CD4-positive, CD25-positive, alpha-beta regulatory T cell (primary cell): ENCODE results near the gene CHMP5. TPM values are rescaled to one million over a fixed set of nuclear protein-coding genes. Genes with fewer than 3 reads are reported as not detected.

Source experiments
- ATAC-seq, 2 donors: fragments of 150-1000 bp; cut with Tn5 transposase; one replicate each; pipeline ENCODE4 v1.10.0; 2021; ENCODE audit warnings: low read depth in 2 of 2, moderate number of reproducible peaks in 2 of 2, moderate library complexity in 1 of 2
- DNase-seq, 3 donors: peaks; one replicate each; pipeline versions ENCODE4 v3.0.0 to v3.0.0-alpha.2; 2012 to 2022; ENCODE audit warnings: mixed read lengths in 1 of 3
- H3K27ac ChIP-seq: one replicate; pipeline ENCODE4 v1.7.0; 2013; ENCODE audit warnings: mild to moderate bottlenecking, low read length; ENCODE audit not compliant: insufficient read depth, poor library complexity, severe bottlenecking
- H3K27me3 ChIP-seq: one replicate; pipeline ENCODE4 v1.7.0; 2013; ENCODE audit warnings: low read length; ENCODE audit not compliant: control insufficient read depth, insufficient read depth
- H3K36me3 ChIP-seq: one replicate; pipeline ENCODE4 v1.7.0; 2013; ENCODE audit warnings: mild to moderate bottlenecking, low read length, moderate library complexity; ENCODE audit not compliant: control insufficient read depth, insufficient read depth
- H3K4me1 ChIP-seq: 2 replicates; pipeline ENCODE4 v1.7.0; 2013; ENCODE audit warnings: mild to moderate bottlenecking, low read length; ENCODE audit not compliant: insufficient read depth, control insufficient read depth, poor library complexity, severe bottlenecking
- H3K4me3 ChIP-seq: one replicate; pipeline ENCODE4 v1.7.0; 2013; ENCODE audit warnings: low read depth, mild to moderate bottlenecking, low read length, moderate library complexity
- H3K9me3 ChIP-seq, 2 experiments: 1 replicate in 1 of 2; 2 replicates in 1 of 2; pipeline ENCODE4 v1.7.0; 2013; ENCODE audit warnings: low read length in 2 of 2, mild to moderate bottlenecking in 1 of 2, moderate library complexity in 1 of 2; ENCODE audit not compliant: control insufficient read depth in 2 of 2
- H3K27ac Mint-ChIP-seq, 3 donors: one replicate each; pipeline ENCODE4 v1.8.0; 2020 to 2022; ENCODE audit warnings: mild to moderate bottlenecking in 3 of 3, mixed read lengths in 3 of 3, moderate library complexity in 2 of 3
- H3K27me3 Mint-ChIP-seq: one replicate; pipeline ENCODE4 v1.8.0; 2022; ENCODE audit warnings: mild to moderate bottlenecking, mixed read lengths
- H3K36me3 Mint-ChIP-seq: one replicate; pipeline ENCODE4 v1.8.0; 2020; ENCODE audit warnings: mixed read lengths
- H3K4me1 Mint-ChIP-seq, 4 donors: one replicate each; pipeline ENCODE4 v1.8.0; 2020 to 2022; ENCODE audit warnings: mixed read lengths in 4 of 4, mild to moderate bottlenecking in 1 of 4
- H3K4me3 Mint-ChIP-seq, 4 donors: one replicate each; pipeline ENCODE4 v1.8.0; 2020 to 2022; ENCODE audit warnings: mild to moderate bottlenecking in 4 of 4, mixed read lengths in 4 of 4, moderate library complexity in 3 of 4
- H3K9me3 Mint-ChIP-seq, 7 donors: one replicate each; pipeline ENCODE4 v1.8.0; 2020 to 2022; ENCODE audit warnings: mixed read lengths in 7 of 7, mild to moderate bottlenecking in 3 of 7, moderate library complexity in 2 of 7
- polyA plus RNA-seq, 4 donors: library from polyadenylated mRNA; unstranded; fragments of 300-500 nt; fragmentation: Illumina TruSeq; gene quantifications; one replicate each; pipeline ENCODE4 v1.2.3, GENCODE V29; 2021
- total RNA-seq: library from RNA; stranded (reverse); gene quantifications from one replicate; pipeline ENCODE4 v1.2.3, GENCODE V29; 2022

The CHMP5 gene
- total RNA-seq: 25.5 TPM
- polyA plus RNA-seq: 10 to 100 TPM; 48.6 to 58.3 (median 56.7) TPM

DNA sequence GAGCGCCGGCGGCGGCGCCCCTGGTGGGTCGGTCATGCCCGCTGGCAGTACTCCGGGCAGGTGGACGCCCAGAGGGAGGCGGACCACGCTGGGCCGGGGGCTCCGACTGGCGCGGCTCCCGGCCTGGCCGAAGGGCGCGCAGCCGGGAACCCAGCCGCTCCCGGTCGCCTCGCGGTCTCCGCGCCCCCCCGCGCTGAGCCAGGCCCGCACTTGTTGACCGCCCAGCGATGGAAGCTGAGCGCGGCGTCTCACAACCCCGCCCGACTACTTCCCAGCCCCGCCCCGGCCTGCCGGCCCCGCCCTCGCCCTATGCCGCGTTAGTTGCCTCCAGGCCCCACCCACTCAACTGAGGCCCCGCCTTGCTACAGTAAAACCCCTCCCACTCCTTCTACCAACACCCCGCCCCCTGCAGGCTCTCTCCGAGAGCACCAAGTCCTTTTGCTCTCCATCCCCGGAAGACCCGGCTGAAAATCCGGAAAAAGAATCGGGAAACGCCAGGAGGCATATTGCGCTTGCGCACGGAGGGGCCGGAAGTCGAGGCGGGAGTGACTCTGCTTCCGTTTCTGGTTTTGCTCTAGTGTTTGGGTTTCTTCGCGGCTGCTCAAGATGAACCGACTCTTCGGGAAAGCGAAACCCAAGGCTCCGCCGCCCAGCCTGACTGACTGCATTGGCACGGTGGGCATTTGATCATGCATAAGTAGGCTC, at the start of gene CHMP5, which contains the start of gene BAG1:
Gene CHMP5 (plus strand): TSS at position 577 of the 705 bp plus-strand sequence. CDS start 30 bp downstream, at position 607.
Gene BAG1 (minus strand): TSS at position 236 of the 705 bp plus-strand sequence.
- H3K9me3 ChIP-seq: no peaks in the 10 kb centered on the region
- no peaks in the 10 kb centered on the region for H3K27me3 ChIP-seq
- H3K4me3 ChIP-seq: peak within 1 kb of the TSS; percentile 93
- DNase-seq (peak; percentile 99 to 100 (median 100)), ATAC-seq (peak; percentile 92 to 94)
- H3K36me3 Mint-ChIP-seq: peaks cover 25% of the 10 kb centered on the region
- H3K9me3 Mint-ChIP-seq: no peaks in the 10 kb centered on the region
- peaks cover 48% of the 10 kb centered on the region for H3K36me3 ChIP-seq
- H3K4me3 Mint-ChIP-seq: peak within 1 kb of the TSS; percentile 93 to 99 (median 97)
- no peaks in the 10 kb centered on the region for H3K27me3 Mint-ChIP-seq
- peaks cover 19 to 71% (median 42%) of the 10 kb centered on the region in 4 donors for H3K4me1 Mint-ChIP-seq
- peak within 1 kb of the TSS; percentile 88 for H3K27ac ChIP-seq
- H3K4me1 ChIP-seq: peaks cover 37% of the 10 kb centered on the region
- peak within 1 kb of the TSS; percentile 94 to 99 (median 97) for H3K27ac Mint-ChIP-seq

DNA sequence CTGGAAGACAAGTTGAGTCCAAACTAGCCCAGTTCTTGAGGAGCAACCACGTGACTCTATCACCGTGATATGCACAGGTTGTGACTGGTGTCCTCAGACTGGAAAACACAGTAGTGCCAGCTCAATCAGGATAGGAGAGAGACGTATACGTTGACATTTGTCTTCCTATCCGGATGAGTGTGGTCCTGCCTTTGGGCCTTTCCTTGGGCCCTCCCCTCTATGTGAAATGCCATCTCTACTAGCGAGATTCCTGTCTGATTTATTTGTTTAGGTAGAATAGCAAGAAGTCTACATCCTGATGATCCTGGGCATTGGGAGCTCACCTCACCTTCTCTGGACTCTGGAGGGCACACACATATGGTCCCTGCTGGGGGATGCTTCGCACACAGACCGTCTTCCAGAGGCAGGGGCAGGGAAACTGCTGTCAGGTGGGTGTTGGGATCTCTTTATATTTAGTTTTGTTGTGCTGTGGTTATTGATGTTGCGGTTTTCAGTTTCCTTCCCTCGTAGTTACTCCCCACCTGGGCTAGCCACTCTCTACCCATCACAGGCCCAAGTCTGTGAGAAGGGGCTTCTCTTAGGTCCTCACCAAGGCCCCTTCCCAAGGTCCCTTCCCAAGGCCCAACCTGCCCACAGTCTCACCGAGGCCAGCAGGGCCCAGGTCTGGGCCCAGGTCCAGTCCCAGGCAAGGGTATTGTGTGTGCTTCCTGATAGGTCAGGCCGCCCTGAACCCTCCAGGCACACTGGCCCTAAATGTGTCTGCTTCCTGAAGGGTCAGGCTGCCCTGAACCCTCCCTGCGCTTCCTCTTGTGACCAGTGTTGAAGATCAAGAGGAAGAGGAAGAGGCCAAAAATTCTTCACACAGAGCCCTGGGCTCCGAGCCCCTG, 43.9 kb upstream of the CHMP5 start:
- peak overlapping the region in 1 of 3 donors; percentile 59 for H3K27ac Mint-ChIP-seq
- H3K4me1 ChIP-seq: no peaks in the 10 kb centered on the region
- H3K4me1 Mint-ChIP-seq: peaks cover 0 to 9% (median 7%) of the 10 kb centered on the region in 4 donors
- H3K27ac ChIP-seq: no peak overlapping the region
- H3K9me3 ChIP-seq: no peaks in the 10 kb centered on the region
- H3K9me3 Mint-ChIP-seq: no peaks in the 10 kb centered on the region
- H3K36me3 Mint-ChIP-seq: no peaks in the 10 kb centered on the region
- H3K27me3 Mint-ChIP-seq: peaks cover 18% of the 10 kb centered on the region
- H3K4me3 Mint-ChIP-seq: no peak overlapping the region
- ATAC-seq: no peak
- no peak overlapping the region for H3K4me3 ChIP-seq
- DNase-seq: no peak
- peaks cover 2% of the 10 kb centered on the region for H3K27me3 ChIP-seq
- no peaks in the 10 kb centered on the region for H3K36me3 ChIP-seq

DNA sequence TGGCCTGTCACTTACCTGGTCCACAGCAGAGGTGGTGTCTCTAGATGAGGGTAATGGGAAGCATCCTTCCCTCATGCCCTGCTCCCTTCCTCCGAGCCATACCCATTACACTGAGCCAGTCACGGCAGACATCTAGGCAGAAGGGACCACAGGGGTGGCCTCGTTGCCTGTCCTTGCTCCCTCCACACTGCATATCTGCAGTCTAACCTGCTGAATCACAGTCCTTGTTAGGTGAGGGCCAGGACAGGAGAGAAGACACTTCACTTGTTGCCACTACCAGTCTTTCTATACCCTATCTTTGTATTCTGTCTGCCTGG, 43.3 kb upstream of the CHMP5 start:
- H3K4me1 ChIP-seq: no peaks in the 10 kb centered on the region
- ATAC-seq: no peak
- H3K27me3 ChIP-seq: peaks cover 2% of the 10 kb centered on the region
- Mint-ChIP-seq H3K27ac (no peak overlapping the region), H3K36me3 (no peaks in the 10 kb centered on the region), H3K9me3 (no peaks in the 10 kb centered on the region), H3K4me3 (no peak overlapping the region), H3K27me3 (peaks cover 20% of the 10 kb centered on the region), H3K4me1 (peaks cover 0 to 11% (median 9%) of the 10 kb centered on the region in 4 donors)
- no peak overlapping the region for H3K4me3 ChIP-seq
- H3K9me3 ChIP-seq: no peaks in the 10 kb centered on the region
- DNase-seq: no peak
- no peaks in the 10 kb centered on the region for H3K36me3 ChIP-seq
- H3K27ac ChIP-seq: no peak overlapping the region

DNA sequence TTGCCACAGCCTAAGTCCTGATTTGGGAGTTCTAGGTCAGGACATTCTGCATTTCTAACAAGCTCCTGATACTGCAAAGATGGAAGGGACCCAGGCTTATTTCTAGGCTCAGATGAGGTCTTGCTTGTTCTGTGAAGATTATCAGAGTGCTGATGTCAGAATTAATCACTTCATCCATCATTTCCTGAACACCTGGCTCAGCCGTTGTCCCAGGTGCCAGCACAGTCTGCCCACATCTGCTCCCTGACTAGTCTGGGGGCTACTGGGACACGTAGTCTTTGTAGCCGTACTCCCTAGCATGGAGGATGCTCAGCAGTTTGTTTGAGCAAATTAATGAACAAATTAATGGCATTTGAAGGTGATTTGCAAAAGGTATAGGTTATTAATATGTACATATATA, 42.8 kb upstream of the CHMP5 start:
- Mint-ChIP-seq H3K27me3 (peaks cover 20% of the 10 kb centered on the region), H3K4me3 (no peak overlapping the region), H3K27ac (no peak overlapping the region), H3K4me1 (peaks cover 0 to 11% (median 9%) of the 10 kb centered on the region in 4 donors), H3K9me3 (no peaks in the 10 kb centered on the region), H3K36me3 (no peaks in the 10 kb centered on the region)
- H3K4me1 ChIP-seq: no peaks in the 10 kb centered on the region
- H3K27me3 ChIP-seq: peaks cover 2% of the 10 kb centered on the region
- DNase-seq: no peak
- no peaks in the 10 kb centered on the region for H3K36me3 ChIP-seq
- ATAC-seq: no peak
- no peak overlapping the region for H3K27ac ChIP-seq
- H3K4me3 ChIP-seq: no peak overlapping the region
- no peaks in the 10 kb centered on the region for H3K9me3 ChIP-seq

DNA sequence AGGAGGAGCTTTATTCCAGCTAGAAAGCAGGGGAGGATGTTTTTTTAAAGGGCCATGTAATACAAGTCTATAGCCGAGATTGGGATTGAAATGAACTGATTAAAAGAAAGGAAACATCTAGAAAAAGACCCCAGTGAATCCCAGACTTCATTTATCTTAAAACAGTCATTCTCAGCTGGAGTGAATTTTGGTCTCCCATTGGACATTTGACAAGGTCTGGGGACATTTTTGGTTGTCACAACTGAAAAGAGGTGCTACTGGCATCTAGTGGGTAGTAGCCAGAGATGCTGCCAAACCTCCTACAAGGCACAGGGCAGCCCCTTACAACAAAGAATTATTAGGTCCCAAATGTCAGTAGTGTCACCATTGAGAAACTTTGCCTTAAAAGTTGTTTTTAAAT, 41.2 kb upstream of the CHMP5 start:
- peaks cover 2% of the 10 kb centered on the region for H3K27me3 ChIP-seq
- no peak overlapping the region for H3K4me3 ChIP-seq
- ATAC-seq: no peak
- no peaks in the 10 kb centered on the region for H3K4me1 ChIP-seq
- H3K36me3 ChIP-seq: no peaks in the 10 kb centered on the region
- H3K36me3 Mint-ChIP-seq: no peaks in the 10 kb centered on the region
- peaks cover 16% of the 10 kb centered on the region for H3K27me3 Mint-ChIP-seq
- H3K27ac Mint-ChIP-seq: peak overlapping the region in 1 of 3 donors; percentile 32
- no peaks in the 10 kb centered on the region for H3K9me3 ChIP-seq
- H3K4me3 Mint-ChIP-seq: no peak overlapping the region
- H3K9me3 Mint-ChIP-seq: no peaks in the 10 kb centered on the region
- no peak overlapping the region for H3K27ac ChIP-seq
- no peak for DNase-seq
- peaks cover 0 to 11% (median 9%) of the 10 kb centered on the region in 4 donors for H3K4me1 Mint-ChIP-seq

DNA sequence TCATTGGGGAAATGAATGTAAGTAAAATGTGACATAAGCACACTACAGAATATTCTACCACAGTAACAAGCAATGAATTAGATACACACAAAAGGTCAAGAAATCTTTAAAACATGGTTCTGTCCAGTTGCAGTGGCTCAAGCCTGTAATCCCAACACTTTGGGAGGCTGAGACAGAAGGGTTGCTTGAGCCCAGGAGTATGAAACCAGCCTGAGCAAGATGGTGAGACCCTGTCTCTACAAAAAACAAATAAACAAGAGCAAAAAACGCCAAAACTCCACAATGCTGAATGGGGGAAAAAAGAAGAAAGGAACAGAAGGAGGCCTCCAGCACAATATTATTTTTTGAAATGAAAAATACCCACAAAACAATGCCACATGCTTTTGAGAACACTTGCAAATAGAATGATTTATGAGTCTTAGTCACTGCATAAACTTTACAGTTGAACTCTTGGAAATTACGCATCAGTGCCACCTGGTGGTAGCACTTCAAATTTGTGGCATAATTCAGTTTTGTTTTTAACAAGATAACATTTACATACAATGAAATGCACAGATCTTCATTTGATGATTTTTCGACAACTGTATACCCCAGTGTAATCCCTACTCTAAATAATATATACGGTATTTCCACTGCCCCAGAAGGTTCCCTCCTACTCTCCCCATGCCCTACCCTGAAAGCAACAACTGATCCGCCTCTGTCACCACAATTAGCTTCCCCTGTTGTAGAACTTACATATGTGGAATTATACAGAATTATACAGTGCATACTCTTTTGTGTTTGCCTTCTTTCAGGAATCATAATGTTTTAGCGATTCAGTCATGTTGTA, 39.3 kb upstream of the CHMP5 start:
- no peaks in the 10 kb centered on the region for H3K36me3 Mint-ChIP-seq
- ATAC-seq: peak; percentile 61 to 64
- H3K4me3 Mint-ChIP-seq: no peak overlapping the region
- Histone ChIP-seq H3K9me3 (no peaks in the 10 kb centered on the region), H3K27me3 (peaks cover 2% of the 10 kb centered on the region), H3K4me1 (no peaks in the 10 kb centered on the region), H3K4me3 (no peak overlapping the region), H3K36me3 (no peaks in the 10 kb centered on the region), H3K27ac (no peak overlapping the region)
- DNase-seq: peak; percentile 54 to 87 (median 73)
- H3K27me3 Mint-ChIP-seq: peaks cover 16% of the 10 kb centered on the region
- peaks cover 0 to 11% (median 9%) of the 10 kb centered on the region in 4 donors for H3K4me1 Mint-ChIP-seq
- no peak overlapping the region for H3K27ac Mint-ChIP-seq
- no peaks in the 10 kb centered on the region for H3K9me3 Mint-ChIP-seq

DNA sequence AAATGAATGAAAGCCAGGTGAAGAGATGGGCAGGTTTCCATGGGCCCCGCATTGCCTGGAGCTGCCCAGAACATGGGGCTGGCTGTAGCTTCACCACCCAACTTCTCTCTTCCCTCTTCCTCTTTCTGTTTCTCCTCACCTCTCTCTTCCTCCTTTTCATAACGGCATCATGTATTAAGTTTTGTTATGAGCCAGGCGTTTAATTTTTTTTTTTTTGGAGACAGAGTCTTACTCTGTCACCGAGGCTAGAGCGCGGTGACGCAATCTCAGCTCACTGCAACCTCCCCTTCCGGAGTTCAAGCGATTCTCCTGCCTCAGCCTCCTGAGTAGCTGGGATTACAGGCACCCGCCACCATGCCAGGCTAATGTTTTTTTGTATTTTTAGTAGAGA, 37.8 kb upstream of the CHMP5 start:
- H3K4me1 Mint-ChIP-seq: peaks cover 0 to 10% (median 9%) of the 10 kb centered on the region in 4 donors
- peaks cover 2% of the 10 kb centered on the region for H3K27me3 ChIP-seq
- H3K9me3 Mint-ChIP-seq: no peaks in the 10 kb centered on the region
- no peaks in the 10 kb centered on the region for H3K4me1 ChIP-seq
- H3K27ac Mint-ChIP-seq: no peak overlapping the region
- no peak overlapping the region for H3K4me3 Mint-ChIP-seq
- no peaks in the 10 kb centered on the region for H3K9me3 ChIP-seq
- H3K27ac ChIP-seq: no peak overlapping the region
- H3K36me3 ChIP-seq: no peaks in the 10 kb centered on the region
- no peaks in the 10 kb centered on the region for H3K36me3 Mint-ChIP-seq
- H3K27me3 Mint-ChIP-seq: peaks cover 16% of the 10 kb centered on the region
- ATAC-seq: peak in 1 of 2 donors; percentile 25
- DNase-seq: no peak
- H3K4me3 ChIP-seq: no peak overlapping the region
